Calu3 (cell line): ENCODE measurements around the gene GFPT1. TPM values are rescaled to one million over a fixed set of nuclear protein-coding genes. Genes with fewer than 3 reads are reported as not detected.

Experiments
- BruUV-seq: library from RNA; stranded (reverse); fragments of 400-500 nt; replicated peaks from 2 replicates; lab custom pipeline; 2021; lab: Mats Ljungman, UMichigan
- CTCF ChIA-PET: fragments of 300-600 bp; sonication (Branson Sonifier 250); formaldehyde crosslinking; loops from one replicate; lab custom pipeline; 2022; ENCODE audit warnings: antibody characterized with exemption; lab: Charles Lee
- DNase-seq: peaks from one replicate; pipeline ENCODE4 v3.0.0; 2022
- H3K27ac Mint-ChIP-seq: one replicate; pipeline ENCODE4 v1.8.0; 2022; ENCODE audit warnings: mixed read lengths; ENCODE audit not compliant: unreplicated experiment
- H3K27me3 Mint-ChIP-seq: one replicate; pipeline ENCODE4 v1.8.0; 2022; ENCODE audit warnings: mixed read lengths; ENCODE audit not compliant: unreplicated experiment
- H3K36me3 Mint-ChIP-seq: one replicate; pipeline ENCODE4 v1.8.0; 2022; ENCODE audit warnings: mild to moderate bottlenecking, moderate library complexity, mixed read lengths; ENCODE audit not compliant: insufficient read depth, unreplicated experiment
- H3K4me1 Mint-ChIP-seq: one replicate; pipeline ENCODE4 v1.8.0; 2022; ENCODE audit warnings: mild to moderate bottlenecking, low read depth, mixed read lengths; ENCODE audit not compliant: unreplicated experiment
- H3K4me3 Mint-ChIP-seq: one replicate; pipeline ENCODE4 v1.8.0; 2022; ENCODE audit warnings: mild to moderate bottlenecking, low read depth, moderate library complexity, mixed read lengths; ENCODE audit not compliant: unreplicated experiment
- H3K9me3 Mint-ChIP-seq: one replicate; pipeline ENCODE4 v1.8.0; 2022; ENCODE audit warnings: low read depth, mixed read lengths; ENCODE audit not compliant: unreplicated experiment
- CTCF ChIP-seq: fragments of 200-600 bp; IDR thresholded peaks from one replicate; pipeline ENCODE4 v1.8.0; 2022; ENCODE audit warnings: antibody characterized with exemption; ENCODE audit not compliant: unreplicated experiment
- intact Hi-C: fragments of 100-400 bp; cut with micrococcal nuclease; formaldehyde crosslinking; loops from one replicate; pipeline ENCODE4 v1.10.0; 2022; ENCODE audit not compliant: unreplicated experiment
- total RNA-seq: library from RNA; stranded (reverse); gene quantifications from 2 replicates; pipeline ENCODE4 v1.2.3, GENCODE V29; 2022

Gene GFPT1
- total RNA-seq, 1 experiment from 2014 or later: 98.0 TPM

- peaks cover 86% of the 10 kb centered on the region for H3K36me3 Mint-ChIP-seq
- H3K4me3 Mint-ChIP-seq: peak overlapping the region; percentile 94
- intact Hi-C loops: no loop called here
- DNase-seq: no peak
- peaks cover 48% of the 10 kb centered on the region for H3K4me1 Mint-ChIP-seq
- BruUV-seq: no TSS peak
- H3K27ac Mint-ChIP-seq: peak overlapping the region; percentile 88
- CTCF ChIA-PET: interaction anchor here (0.5 to 1.3 kb wide), 5 partner anchors 9 to 99 kb away, joined by 3 to 10 read pairs (median 4); partner anchors contain the start of gene NFU1
- no peaks in the 10 kb centered on the region for H3K9me3 Mint-ChIP-seq
- TF ChIP-seq CTCF: no peak
- no peaks in the 10 kb centered on the region for H3K27me3 Mint-ChIP-seq
Observed at GRCh38 chr2:69384618-69385081, 2.4 kb downstream of the GFPT1 start.

GRCh38 chr2:69383176-69383812 lies 3.7 kb downstream of the GFPT1 start:
- CTCF ChIA-PET: no interaction called here
- peak overlapping the region; percentile 94 for H3K4me3 Mint-ChIP-seq
- H3K9me3 Mint-ChIP-seq: no peaks in the 10 kb centered on the region
- intact Hi-C loops: loop anchor here (2.0 kb wide), 1 partner anchor 100 kb away; no protein-coding TSS in a partner anchor
- H3K27me3 Mint-ChIP-seq: no peaks in the 10 kb centered on the region
- peak overlapping the region; percentile 88 for H3K27ac Mint-ChIP-seq
- TF ChIP-seq CTCF: no peak
- H3K36me3 Mint-ChIP-seq: peaks cover 84% of the 10 kb centered on the region
- no TSS peak for BruUV-seq
- no peak for DNase-seq
- peaks cover 46% of the 10 kb centered on the region for H3K4me1 Mint-ChIP-seq

GRCh38 chr2:69382547-69382946 lies 4.5 kb downstream of the GFPT1 start:
- intact Hi-C loops: loop anchor here (2.0 kb wide), 1 partner anchor 100 kb away; no protein-coding TSS in a partner anchor
- peak; percentile 23 for DNase-seq
- Mint-ChIP-seq H3K9me3 (no peaks in the 10 kb centered on the region), H3K27ac (peak overlapping the region; percentile 84), H3K27me3 (no peaks in the 10 kb centered on the region), H3K36me3 (peaks cover 82% of the 10 kb centered on the region), H3K4me1 (peaks cover 38% of the 10 kb centered on the region), H3K4me3 (peak overlapping the region; percentile 94)
- no peak for TF ChIP-seq CTCF
- BruUV-seq: no TSS peak
- CTCF ChIA-PET: no interaction called here

- Mint-ChIP-seq H3K4me3 (peak overlapping the region; percentile 12), H3K9me3 (no peaks in the 10 kb centered on the region)
- intact Hi-C loops: no loop called here
Observed at GRCh38 chr2:69381337-69381737, 5.7 kb downstream of the GFPT1 start.

More at GRCh38 chr2:69381337-69381737, 5.7 kb downstream of the GFPT1 start:
- no peak for DNase-seq
- Mint-ChIP-seq H3K36me3 (peaks cover 74% of the 10 kb centered on the region), H3K27me3 (no peaks in the 10 kb centered on the region), H3K4me1 (peaks cover 32% of the 10 kb centered on the region), H3K27ac (peak overlapping the region; percentile 5)
- CTCF ChIA-PET: interaction anchor here (0.7 kb wide), 1 partner anchor 99 kb away, joined by 3 read pairs; no protein-coding TSS in a partner anchor
- no peak for TF ChIP-seq CTCF
- BruUV-seq: no TSS peak
